ENCODE data around the gene NPRL2.

The NPRL2 gene

GRCh38 chr3:50383750-50384149 is 33.2 kb upstream of the NPRL2 start:
- no peaks in the 10 kb centered on the region for H3K36me3 ChIP-seq (ENCODE audit: insufficient read depth, low read length)
- H3K4me2 ChIP-seq (ENCODE audit: low read length), result no peak overlapping the region
- peaks cover 32% of the 10 kb centered on the region for H3K27me3 ChIP-seq (ENCODE audit: control insufficient read depth, insufficient read depth, low read length)
- H3K4me3 ChIP-seq (ENCODE audit: low read length), result no peak overlapping the region
- H3K9ac ChIP-seq (ENCODE audit: low read depth, low read length), result no peak overlapping the region
- H3K9me3 ChIP-seq (replicated peaks; ENCODE audit: low read length), result no peaks in the 10 kb centered on the region
- no peaks in the 10 kb centered on the region for H3K4me1 ChIP-seq (ENCODE audit: control insufficient read depth, insufficient read depth, low read length)

- Histone ChIP-seq H3K9me3 (replicated peaks; ENCODE audit: low read length) (no peaks in the 10 kb centered on the region), H3K4me3 (ENCODE audit: low read length) (no peak overlapping the region), H3K36me3 (ENCODE audit: insufficient read depth, low read length) (no peaks in the 10 kb centered on the region), H3K4me1 (ENCODE audit: control insufficient read depth, insufficient read depth, low read length) (no peaks in the 10 kb centered on the region), H3K27me3 (ENCODE audit: control insufficient read depth, insufficient read depth, low read length) (peaks cover 22% of the 10 kb centered on the region), H3K4me2 (ENCODE audit: low read length) (no peak overlapping the region), H3K9ac (ENCODE audit: low read depth, low read length) (no peak overlapping the region)
Observed at GRCh38 chr3:50382722-50383121, 32.1 kb upstream of the NPRL2 start.

- Histone ChIP-seq H3K4me2 (ENCODE audit: low read length) (no peak overlapping the region), H3K9ac (ENCODE audit: low read depth, low read length) (no peak overlapping the region), H3K27me3 (ENCODE audit: control insufficient read depth, insufficient read depth, low read length) (peaks cover 11% of the 10 kb centered on the region), H3K9me3 (replicated peaks; ENCODE audit: low read length) (no peaks in the 10 kb centered on the region), H3K4me1 (ENCODE audit: control insufficient read depth, insufficient read depth, low read length) (no peaks in the 10 kb centered on the region), H3K4me3 (ENCODE audit: low read length) (no peak overlapping the region), H3K36me3 (ENCODE audit: insufficient read depth, low read length) (no peaks in the 10 kb centered on the region)
Observed at GRCh38 chr3:50381383-50381782, 30.8 kb upstream of the NPRL2 start.

GRCh38 chr3:50380405-50381085 is 30.0 kb upstream of the NPRL2 start:
- no peaks in the 10 kb centered on the region for H3K9me3 ChIP-seq (replicated peaks; ENCODE audit: low read length)
- no peaks in the 10 kb centered on the region for H3K36me3 ChIP-seq (ENCODE audit: insufficient read depth, low read length)
- no peak overlapping the region for H3K4me2 ChIP-seq (ENCODE audit: low read length)
- H3K4me1 ChIP-seq (ENCODE audit: control insufficient read depth, insufficient read depth, low read length), result no peaks in the 10 kb centered on the region
- H3K9ac ChIP-seq (ENCODE audit: low read depth, low read length), result no peak overlapping the region
- peaks cover 11% of the 10 kb centered on the region for H3K27me3 ChIP-seq (ENCODE audit: control insufficient read depth, insufficient read depth, low read length)
- H3K4me3 ChIP-seq (ENCODE audit: low read length), result no peak overlapping the region

GRCh38 chr3:50378757-50379156 is 28.2 kb upstream of the NPRL2 start:
- no peak overlapping the region for H3K4me2 ChIP-seq (ENCODE audit: low read length)
- H3K27me3 ChIP-seq (ENCODE audit: control insufficient read depth, insufficient read depth, low read length), result peaks cover 10% of the 10 kb centered on the region
- H3K36me3 ChIP-seq (ENCODE audit: insufficient read depth, low read length), result no peaks in the 10 kb centered on the region
- no peak overlapping the region for H3K9ac ChIP-seq (ENCODE audit: low read depth, low read length)
- no peaks in the 10 kb centered on the region for H3K4me1 ChIP-seq (ENCODE audit: control insufficient read depth, insufficient read depth, low read length)
- no peaks in the 10 kb centered on the region for H3K9me3 ChIP-seq (replicated peaks; ENCODE audit: low read length)
- H3K4me3 ChIP-seq (ENCODE audit: low read length), result no peak overlapping the region

- Histone ChIP-seq H3K4me1 (ENCODE audit: control insufficient read depth, insufficient read depth, low read length) (no peaks in the 10 kb centered on the region), H3K36me3 (ENCODE audit: insufficient read depth, low read length) (no peaks in the 10 kb centered on the region), H3K4me3 (ENCODE audit: low read length) (no peak overlapping the region), H3K9ac (ENCODE audit: low read depth, low read length) (no peak overlapping the region), H3K9me3 (replicated peaks; ENCODE audit: low read length) (no peaks in the 10 kb centered on the region), H3K27me3 (ENCODE audit: control insufficient read depth, insufficient read depth, low read length) (peaks cover 9% of the 10 kb centered on the region), H3K4me2 (ENCODE audit: low read length) (no peak overlapping the region)
Observed at GRCh38 chr3:50378024-50378423, 27.4 kb upstream of the NPRL2 start.

GRCh38 chr3:50375258-50375931 is 24.8 kb upstream of the NPRL2 start:
- H3K36me3 ChIP-seq (ENCODE audit: insufficient read depth, low read length), result no peaks in the 10 kb centered on the region
- H3K4me2 ChIP-seq (ENCODE audit: low read length), result no peak overlapping the region
- H3K4me1 ChIP-seq (ENCODE audit: control insufficient read depth, insufficient read depth, low read length), result no peaks in the 10 kb centered on the region
- no peak overlapping the region for H3K4me3 ChIP-seq (ENCODE audit: low read length)
- H3K9ac ChIP-seq (ENCODE audit: low read depth, low read length), result no peak overlapping the region
- H3K9me3 ChIP-seq (replicated peaks; ENCODE audit: low read length), result no peaks in the 10 kb centered on the region
- peaks cover 17% of the 10 kb centered on the region for H3K27me3 ChIP-seq (ENCODE audit: control insufficient read depth, insufficient read depth, low read length)

- Histone ChIP-seq H3K4me1 (ENCODE audit: control insufficient read depth, insufficient read depth, low read length) (no peaks in the 10 kb centered on the region), H3K36me3 (ENCODE audit: insufficient read depth, low read length) (no peaks in the 10 kb centered on the region), H3K9me3 (replicated peaks; ENCODE audit: low read length) (no peaks in the 10 kb centered on the region), H3K4me2 (ENCODE audit: low read length) (no peak overlapping the region), H3K9ac (ENCODE audit: low read depth, low read length) (no peak overlapping the region), H3K27me3 (ENCODE audit: control insufficient read depth, insufficient read depth, low read length) (peaks cover 17% of the 10 kb centered on the region), H3K4me3 (ENCODE audit: low read length) (no peak overlapping the region)
Observed at GRCh38 chr3:50374363-50375257, 24.0 kb upstream of the NPRL2 start.

GRCh38 chr3:50373146-50374051 is 22.8 kb upstream of the NPRL2 start:
- no peaks in the 10 kb centered on the region for H3K4me1 ChIP-seq (ENCODE audit: control insufficient read depth, insufficient read depth, low read length)
- H3K9me3 ChIP-seq (replicated peaks; ENCODE audit: low read length), result no peaks in the 10 kb centered on the region
- no peak overlapping the region for H3K4me2 ChIP-seq (ENCODE audit: low read length)
- no peaks in the 10 kb centered on the region for H3K36me3 ChIP-seq (ENCODE audit: insufficient read depth, low read length)
- no peak overlapping the region for H3K4me3 ChIP-seq (ENCODE audit: low read length)
- peaks cover 21% of the 10 kb centered on the region for H3K27me3 ChIP-seq (ENCODE audit: control insufficient read depth, insufficient read depth, low read length)
- H3K9ac ChIP-seq (ENCODE audit: low read depth, low read length), result no peak overlapping the region

GRCh38 chr3:50372349-50372748 is 21.8 kb upstream of the NPRL2 start:
- no peak overlapping the region for H3K4me2 ChIP-seq (ENCODE audit: low read length)
- H3K4me1 ChIP-seq (ENCODE audit: control insufficient read depth, insufficient read depth, low read length), result no peaks in the 10 kb centered on the region
- H3K36me3 ChIP-seq (ENCODE audit: insufficient read depth, low read length), result no peaks in the 10 kb centered on the region
- H3K27me3 ChIP-seq (ENCODE audit: control insufficient read depth, insufficient read depth, low read length), result peaks cover 21% of the 10 kb centered on the region
- no peak overlapping the region for H3K4me3 ChIP-seq (ENCODE audit: low read length)
- H3K9ac ChIP-seq (ENCODE audit: low read depth, low read length), result no peak overlapping the region
- H3K9me3 ChIP-seq (replicated peaks; ENCODE audit: low read length), result no peaks in the 10 kb centered on the region
